ENCODE results near the gene PTGES2.
"Not testable (repeated sequence)": the region's sequence is repeated elsewhere in the genome, so short reads cannot be mapped to it uniquely, and the experiment has no call there.

Gene PTGES2

GRCh38 chr9:128118472-128118857 is 9.1 kb downstream of the PTGES2 start:
- no peak for FAIRE-seq

DNA sequence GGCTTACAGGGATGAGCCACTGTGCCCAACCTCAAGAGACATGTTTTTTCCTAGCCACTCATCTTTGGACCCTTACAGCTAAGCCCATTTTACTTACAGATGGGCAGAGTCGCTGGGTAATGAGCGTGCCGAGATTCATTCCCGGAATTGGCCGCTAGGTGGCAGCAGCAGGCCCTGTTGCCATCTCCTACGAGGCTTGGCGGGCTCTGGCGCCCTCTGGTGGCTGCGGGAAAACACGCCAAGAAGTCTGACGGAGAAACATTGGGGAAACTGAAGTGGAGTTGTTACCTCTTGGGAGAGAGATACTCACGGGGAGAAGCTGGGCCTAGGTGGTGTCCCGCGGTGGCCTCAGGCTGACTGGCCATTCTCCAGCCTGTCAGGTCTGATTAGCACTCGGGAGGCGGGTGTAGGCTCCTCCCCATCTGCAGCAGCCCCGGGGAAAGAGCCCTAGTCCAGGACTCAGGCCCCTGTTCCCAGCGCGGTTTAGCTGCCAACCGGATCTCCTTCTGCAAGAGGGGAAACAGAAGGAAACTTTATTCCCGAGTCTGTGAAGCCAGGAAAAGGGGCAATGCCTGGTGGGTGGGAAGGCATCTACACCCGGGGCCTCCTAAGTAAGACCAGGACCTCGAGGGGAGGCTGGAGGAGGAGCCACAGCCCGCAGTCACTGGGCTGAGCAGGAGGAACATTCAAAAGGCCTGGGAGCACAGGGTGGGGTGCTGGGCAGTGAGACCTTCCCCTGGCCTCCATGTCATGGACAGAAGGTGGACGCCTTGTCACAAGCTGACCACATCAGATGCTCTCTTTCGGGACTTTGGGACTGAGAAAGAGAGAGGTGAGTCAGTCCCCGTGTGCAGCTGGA is 9.7 kb downstream of the PTGES2 start:
- peak; percentile 28 for FAIRE-seq

DNA sequence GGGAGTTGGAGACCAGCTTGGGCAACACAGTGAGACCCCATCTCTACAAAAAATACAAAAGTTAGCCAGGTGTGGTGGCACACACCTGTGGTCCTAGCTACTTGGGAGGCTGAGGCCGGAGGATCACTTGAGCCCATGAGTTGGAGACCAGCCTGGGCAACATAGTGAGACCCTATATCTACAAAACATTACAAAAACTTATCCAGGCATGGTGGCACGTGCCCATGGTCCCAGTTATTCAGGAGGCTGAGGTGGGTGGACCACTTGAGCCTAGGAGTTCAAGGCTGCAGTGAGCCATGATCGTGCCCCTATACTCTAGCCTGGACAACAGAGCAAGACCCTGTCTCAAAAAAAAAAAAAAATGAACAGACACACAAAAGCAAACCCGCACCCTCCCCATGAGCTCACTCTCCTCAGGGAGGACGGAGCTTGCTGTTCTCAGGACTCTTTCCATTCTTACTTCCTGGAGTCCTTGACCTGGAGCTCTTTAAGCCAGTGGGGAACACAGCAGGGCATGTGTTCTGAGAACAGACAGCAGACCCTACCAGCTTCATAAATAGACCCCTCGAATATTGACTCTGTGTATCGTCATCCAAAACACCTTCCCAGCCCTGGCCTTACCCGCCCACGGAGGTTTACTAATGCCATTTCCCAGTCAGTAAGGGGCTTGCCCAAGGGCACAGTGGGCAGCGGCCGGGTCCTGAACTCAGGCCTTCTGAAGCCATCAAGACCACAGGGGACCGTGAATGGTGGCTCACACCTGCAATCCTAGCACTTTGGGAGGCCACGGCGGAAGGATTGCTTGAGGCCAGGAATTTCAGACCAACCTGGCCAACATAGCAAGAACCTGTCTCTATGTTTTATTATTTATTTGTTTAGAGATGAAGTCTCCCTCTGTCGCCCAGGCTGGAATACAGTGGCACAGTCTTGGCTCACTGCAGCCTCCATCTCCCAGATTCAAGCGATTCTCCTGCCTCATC is 11.1 kb downstream of the PTGES2 start:
- no peak for FAIRE-seq

DNA sequence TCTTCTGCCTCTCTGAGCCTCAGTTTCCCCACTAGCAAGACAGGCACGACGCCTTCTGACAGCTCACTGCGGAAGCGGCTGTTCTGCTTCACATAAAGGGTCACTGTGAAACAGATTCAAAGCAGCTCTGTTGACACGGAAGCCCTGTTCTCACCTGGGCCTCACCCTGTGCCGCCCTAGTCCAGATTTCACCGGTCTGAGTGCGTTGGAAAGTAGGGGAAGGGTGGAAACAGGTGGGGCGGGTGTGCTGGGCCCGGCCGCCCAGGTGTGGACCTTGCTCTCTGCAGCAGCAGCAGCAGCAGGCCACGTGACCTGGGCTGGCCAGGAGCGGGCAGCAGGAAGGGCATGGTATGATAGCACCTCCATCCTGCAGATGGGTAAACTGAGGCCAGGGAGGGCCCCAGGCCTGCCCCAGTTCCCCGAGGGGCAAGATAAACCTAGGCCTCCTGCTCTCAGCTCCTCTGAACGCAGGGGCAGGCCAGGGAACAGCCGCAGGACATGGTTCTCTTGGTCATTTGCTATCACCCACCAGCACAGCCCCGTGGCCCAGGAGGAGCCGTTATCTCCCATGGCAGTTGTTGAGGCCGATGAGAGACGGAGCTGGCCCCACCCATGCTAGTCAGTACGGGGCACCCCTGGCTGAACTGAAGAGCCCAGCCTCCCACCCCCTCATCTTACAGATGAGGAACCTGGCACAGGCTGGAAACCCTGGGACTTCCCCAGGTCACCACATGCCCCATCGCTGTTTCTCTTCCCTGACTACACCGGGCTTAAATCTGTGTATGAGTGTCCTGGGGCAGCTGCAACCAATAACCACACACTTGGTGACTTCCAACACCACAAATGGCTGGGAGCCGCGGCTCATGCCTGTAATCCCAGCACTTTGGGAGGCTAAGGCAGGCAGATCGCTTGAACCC is 12.1 kb downstream of the PTGES2 start:
- no peak for FAIRE-seq

DNA sequence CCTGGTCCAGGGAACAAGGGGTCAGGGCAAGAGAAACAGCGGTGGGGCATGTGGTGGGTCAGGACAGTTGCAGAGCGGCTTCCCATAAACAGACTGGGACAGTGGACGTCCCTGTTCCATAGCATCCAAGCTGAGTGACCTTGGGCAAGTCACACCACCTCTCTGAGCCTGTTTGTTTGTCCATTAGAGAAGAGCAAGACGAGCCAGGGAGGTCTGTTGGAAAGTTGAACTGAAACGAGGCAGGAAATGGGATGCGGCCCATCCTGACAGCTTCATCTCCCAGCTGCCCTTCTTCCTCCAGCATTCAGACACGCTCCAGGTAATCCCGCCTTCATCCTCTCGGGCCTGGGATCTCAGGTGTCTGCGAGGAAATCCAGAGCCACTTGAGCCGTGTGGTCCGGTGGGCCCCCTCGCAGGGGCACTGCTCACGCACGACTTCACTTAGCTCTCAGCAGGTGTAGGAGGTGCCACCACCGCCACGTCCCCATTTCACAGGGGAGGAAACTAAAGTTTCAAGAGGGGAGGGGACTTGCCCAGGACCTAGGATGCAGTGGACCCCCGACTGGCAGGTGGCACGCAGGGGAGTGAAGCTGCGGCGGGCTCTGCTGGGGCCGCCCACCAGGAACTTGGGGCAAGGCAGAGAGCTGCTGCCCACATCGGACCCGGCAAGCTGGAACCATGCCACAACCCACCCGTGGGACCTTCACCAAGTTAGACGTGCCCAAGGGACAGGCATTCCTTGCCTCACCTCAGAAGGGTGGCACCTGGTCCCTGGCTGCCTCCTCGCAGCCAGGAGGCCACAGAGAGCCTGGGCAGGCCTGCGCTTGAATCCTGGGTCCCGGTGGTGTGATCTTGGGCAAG is 13.0 kb downstream of the PTGES2 start:
- no peak for FAIRE-seq

DNA sequence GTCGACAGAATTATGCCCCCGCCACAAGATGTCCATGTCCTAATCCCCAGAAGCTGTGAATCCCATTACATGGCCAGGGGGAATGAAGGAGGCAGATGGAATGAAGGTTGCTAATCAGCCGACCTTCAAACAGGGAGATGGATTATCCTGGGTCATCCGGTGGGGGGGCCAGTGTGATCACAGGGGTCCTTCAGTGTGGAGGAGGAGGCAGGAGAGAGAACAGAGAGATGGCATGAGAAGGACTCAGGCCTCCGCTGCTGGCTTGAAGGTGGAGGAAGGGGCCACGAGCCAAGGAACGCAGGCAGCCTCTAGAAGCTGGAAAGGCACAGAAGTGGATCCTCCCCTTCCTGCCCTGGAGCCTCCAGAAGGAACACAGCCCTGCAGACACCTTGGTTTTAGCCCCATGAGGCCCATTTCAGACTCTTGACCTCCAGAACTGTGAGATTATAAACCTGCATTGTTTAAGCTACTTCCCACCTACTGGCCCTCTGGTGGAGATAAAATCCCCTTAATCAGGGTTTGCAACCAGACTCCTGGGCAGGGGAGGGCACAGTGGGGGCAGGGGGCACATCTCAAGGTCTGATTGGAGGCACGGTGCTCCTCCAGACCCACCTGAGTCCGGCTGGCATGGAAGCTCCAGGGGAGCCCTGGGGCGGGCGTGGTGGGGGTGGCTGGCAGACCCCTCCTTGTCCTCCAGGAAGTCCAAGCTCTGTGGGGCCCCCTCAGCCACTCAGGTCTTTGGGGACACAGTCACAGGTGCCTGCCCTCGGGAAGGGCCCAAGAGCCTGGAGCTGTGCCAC is 13.8 kb downstream of the PTGES2 start:
- no peak for FAIRE-seq

DNA sequence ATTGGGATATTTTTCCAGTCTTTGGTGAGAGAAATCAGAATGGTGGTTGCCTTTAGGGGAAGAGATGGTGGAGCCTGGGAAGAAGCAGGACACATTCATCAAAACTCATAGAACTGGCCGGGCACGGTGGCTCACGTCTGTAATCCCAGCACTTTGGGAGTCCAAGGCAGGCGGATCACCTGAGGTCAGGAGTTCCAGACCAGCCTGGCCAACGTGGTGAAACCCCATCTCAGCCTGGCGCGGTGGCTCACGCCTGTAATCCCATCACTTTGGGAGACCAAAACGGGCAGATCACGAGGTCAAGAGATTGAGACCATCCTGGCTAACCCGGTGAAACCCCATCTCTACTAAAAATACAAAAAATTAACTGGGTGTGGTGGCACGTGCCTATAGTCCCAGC is 15.8 kb downstream of the PTGES2 start:
- not testable (repeated sequence) for FAIRE-seq

- FAIRE-seq, result no peak
Measured at GRCh38 chr9:128109050-128109709, 18.3 kb downstream of the PTGES2 start.

- no peak for FAIRE-seq
Measured at GRCh38 chr9:128108269-128109049, 19.1 kb downstream of the PTGES2 start.

DNA sequence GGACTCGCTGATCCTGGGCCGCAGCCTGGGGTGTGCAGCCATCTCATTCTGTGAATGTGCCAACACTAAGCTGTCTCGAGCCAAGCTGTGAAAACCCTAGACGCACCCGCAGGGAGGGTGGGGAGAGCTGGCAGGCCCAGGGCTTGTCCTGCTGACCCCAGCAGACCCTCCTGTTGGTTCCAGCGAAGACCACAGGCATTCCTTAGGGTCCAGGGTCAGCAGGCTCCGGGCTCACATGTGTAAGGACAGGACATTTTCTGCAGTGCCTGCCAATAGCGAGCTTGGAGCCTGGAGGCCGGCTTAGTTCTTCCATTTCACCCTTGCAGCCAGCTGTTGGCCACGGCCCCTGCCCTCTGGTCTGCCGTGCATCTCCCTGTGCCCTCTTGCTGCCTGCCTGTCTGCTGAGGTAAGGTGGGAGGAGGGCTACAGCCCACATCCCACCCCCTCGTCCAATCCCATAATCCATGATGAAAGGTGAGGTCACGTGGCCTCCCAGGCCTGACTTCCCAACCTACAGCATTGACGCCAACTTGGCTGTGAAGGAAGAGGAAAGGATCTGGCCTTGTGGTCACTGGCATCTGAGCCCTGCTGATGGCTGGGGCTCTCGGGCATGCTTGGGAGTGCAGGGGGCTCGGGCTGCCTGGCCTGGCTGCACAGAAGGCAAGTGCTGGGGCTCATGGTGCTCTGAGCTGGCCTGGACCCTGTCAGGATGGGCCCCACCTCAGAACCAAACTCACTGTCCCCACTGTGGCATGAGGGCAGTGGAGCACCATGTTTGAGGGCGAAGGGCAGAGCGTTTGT is 19.9 kb downstream of the PTGES2 start:
- no peak for FAIRE-seq

DNA sequence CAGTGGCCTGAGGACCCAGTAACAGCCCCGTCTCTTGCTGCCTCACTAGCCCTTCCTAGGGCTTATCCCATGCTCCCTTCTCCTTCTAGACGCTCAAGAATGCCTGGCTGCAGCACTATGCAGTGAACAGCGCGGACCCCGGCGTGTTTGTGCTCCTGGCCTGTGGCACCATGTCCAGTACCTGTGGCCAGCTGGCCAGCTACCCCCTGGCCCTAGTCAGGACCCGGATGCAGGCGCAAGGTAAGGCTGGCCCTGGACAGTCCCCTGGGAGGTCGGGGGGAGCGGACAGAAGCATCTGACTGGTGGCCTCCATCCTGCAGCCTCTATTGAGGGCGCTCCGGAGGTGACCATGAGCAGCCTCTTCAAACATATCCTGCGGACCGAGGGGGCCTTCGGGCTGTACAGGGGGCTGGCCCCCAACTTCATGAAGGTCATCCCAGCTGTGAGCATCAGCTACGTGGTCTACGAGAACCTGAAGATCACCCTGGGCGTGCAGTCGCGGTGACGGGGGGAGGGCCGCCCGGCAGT is 20.5 kb downstream of the PTGES2 start:
- no peak for FAIRE-seq

GRCh38 chr9:128106181-128106939 is 21.2 kb downstream of the PTGES2 start:
- FAIRE-seq, result no peak

GRCh38 chr9:128105538-128106175 is 21.9 kb downstream of the PTGES2 start:
- no peak for FAIRE-seq

DNA sequence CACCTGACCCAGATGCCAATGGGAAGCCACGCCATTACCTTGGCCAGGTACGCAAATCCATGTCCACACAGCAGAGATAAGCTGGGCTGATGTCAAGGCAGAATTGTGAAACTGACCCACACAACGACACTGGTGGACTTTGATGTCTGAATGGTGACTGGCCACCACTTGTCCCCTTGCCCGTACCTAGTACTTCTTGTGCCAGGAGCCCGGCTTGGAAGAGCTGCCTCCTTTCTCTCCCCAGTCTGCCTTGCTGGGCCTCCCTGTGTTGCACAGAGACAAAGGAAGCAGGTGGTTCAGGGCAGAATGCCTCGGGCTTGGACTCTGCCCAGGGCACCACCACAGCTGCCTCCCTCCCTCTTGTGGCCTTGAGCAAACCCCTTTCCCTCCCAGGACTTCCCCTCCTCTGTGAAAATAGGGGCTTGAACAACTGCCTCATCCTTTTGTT is 23.3 kb downstream of the PTGES2 start:
- no peak for FAIRE-seq

GRCh38 chr9:128103589-128103962 is 24.0 kb downstream of the PTGES2 start:
- no peak for FAIRE-seq

GRCh38 chr9:128102861-128103588 is 24.5 kb downstream of the PTGES2 start:
- FAIRE-seq, result no peak
